Activated naive CD4-positive, alpha-beta T cell treated with anti-CD3 and anti-CD28 coated beads for 36 hours (primary cell): ENCODE data around the gene DECR2. TPM values are rescaled to one million over a fixed set of nuclear protein-coding genes. Genes with fewer than 3 reads are reported as not detected.

ENCODE experiments used
- CTCF ChIA-PET: fragments of 350-600 bp; sonication (Branson Sonifier 250); formaldehyde crosslinking; loops from one replicate; lab custom pipeline; 2021; ENCODE audit warnings: antibody characterized with exemption; lab: Charles Lee
- DNase-seq: peaks from one replicate; pipeline ENCODE4 v3.0.0-alpha.2; 2020
- H3K27ac Mint-ChIP-seq: one replicate; pipeline ENCODE4 v1.8.0; 2021; ENCODE audit warnings: mild to moderate bottlenecking, mixed read lengths
- H3K27me3 Mint-ChIP-seq: one replicate; pipeline ENCODE4 v1.8.0; 2021; ENCODE audit warnings: low read depth, mixed read lengths
- H3K36me3 Mint-ChIP-seq: one replicate; pipeline ENCODE4 v1.8.0; 2021; ENCODE audit warnings: low read depth, mixed read lengths
- H3K4me1 Mint-ChIP-seq: one replicate; pipeline ENCODE4 v1.8.0; 2021; ENCODE audit warnings: low read depth, mixed read lengths
- H3K4me3 Mint-ChIP-seq: one replicate; pipeline ENCODE4 v1.8.0; 2021; ENCODE audit warnings: mild to moderate bottlenecking, moderate library complexity, mixed read lengths
- H3K9me3 Mint-ChIP-seq: one replicate; pipeline ENCODE4 v1.8.0; 2021; ENCODE audit warnings: mixed read lengths
- intact Hi-C: fragments of 100-400 bp; cut with micrococcal nuclease; formaldehyde crosslinking; loops from one replicate; pipeline ENCODE4 v1.15.1; 2023
- total RNA-seq, 2 experiments: library from RNA; stranded (reverse); gene quantifications; one replicate each; pipeline ENCODE4 v1.2.3, GENCODE V29; 2021

Gene DECR2
- total RNA-seq, 2 experiments from 2014 or later: 8.9 to 9.6 TPM

DNA sequence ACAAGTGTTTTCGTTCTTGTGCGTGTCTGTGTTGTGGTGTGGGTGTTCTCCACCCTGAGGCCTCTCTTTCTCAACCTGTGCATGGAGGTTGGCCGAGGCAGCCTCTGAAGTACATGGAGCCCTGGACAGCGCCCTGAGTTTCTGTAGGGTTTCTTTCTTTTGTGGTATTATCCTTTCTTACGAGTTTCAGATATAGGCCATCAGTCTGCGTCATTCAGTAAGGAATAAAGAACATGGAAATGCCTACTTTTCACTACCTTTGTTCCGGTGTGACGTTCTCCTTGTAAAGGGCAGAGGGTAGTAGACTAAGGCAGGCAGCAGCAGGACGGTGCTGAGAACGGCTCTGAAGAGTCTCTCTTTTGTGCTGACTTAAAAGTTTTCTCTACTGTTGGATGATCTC lies 42.3 kb downstream of the DECR2 start:
- H3K36me3 Mint-ChIP-seq: no peaks in the 10 kb centered on the region
- H3K27ac Mint-ChIP-seq: no peak overlapping the region
- no peaks in the 10 kb centered on the region for H3K27me3 Mint-ChIP-seq
- H3K4me3 Mint-ChIP-seq: no peak overlapping the region
- intact Hi-C loops: no loop called here
- H3K4me1 Mint-ChIP-seq: no peaks in the 10 kb centered on the region
- no peaks in the 10 kb centered on the region for H3K9me3 Mint-ChIP-seq
- CTCF ChIA-PET: no interaction called here
- DNase-seq: no peak

GRCh38 chr16:445566-445965 lies 43.9 kb downstream of the DECR2 start:
- no peak overlapping the region for H3K27ac Mint-ChIP-seq
- no peaks in the 10 kb centered on the region for H3K36me3 Mint-ChIP-seq
- CTCF ChIA-PET: no interaction called here
- intact Hi-C loops: no loop called here
- H3K4me3 Mint-ChIP-seq: no peak overlapping the region
- no peaks in the 10 kb centered on the region for H3K27me3 Mint-ChIP-seq
- no peaks in the 10 kb centered on the region for H3K4me1 Mint-ChIP-seq
- no peak for DNase-seq
- no peaks in the 10 kb centered on the region for H3K9me3 Mint-ChIP-seq

- no peak overlapping the region for H3K4me3 Mint-ChIP-seq
- peaks cover 8% of the 10 kb centered on the region for H3K4me1 Mint-ChIP-seq
- intact Hi-C loops: no loop called here
- no peaks in the 10 kb centered on the region for H3K36me3 Mint-ChIP-seq
- no peak for DNase-seq
- H3K9me3 Mint-ChIP-seq: no peaks in the 10 kb centered on the region
- H3K27ac Mint-ChIP-seq: no peak overlapping the region
- CTCF ChIA-PET: no interaction called here
- no peaks in the 10 kb centered on the region for H3K27me3 Mint-ChIP-seq
Observed at GRCh38 chr16:450385-450784, 48.7 kb downstream of the DECR2 start.

GRCh38 chr16:450785-451512 lies 49.3 kb downstream of the DECR2 start:
- no peaks in the 10 kb centered on the region for H3K36me3 Mint-ChIP-seq
- H3K27me3 Mint-ChIP-seq: no peaks in the 10 kb centered on the region
- no peak for DNase-seq
- H3K9me3 Mint-ChIP-seq: no peaks in the 10 kb centered on the region
- H3K27ac Mint-ChIP-seq: no peak overlapping the region
- H3K4me1 Mint-ChIP-seq: peaks cover 8% of the 10 kb centered on the region
- H3K4me3 Mint-ChIP-seq: no peak overlapping the region
- CTCF ChIA-PET: no interaction called here
- intact Hi-C loops: no loop called here

GRCh38 chr16:454397-454940 lies 52.8 kb downstream of the DECR2 start:
- intact Hi-C loops: no loop called here
- CTCF ChIA-PET: no interaction called here
- Mint-ChIP-seq H3K27ac (no peak overlapping the region), H3K4me1 (peaks cover 8% of the 10 kb centered on the region), H3K4me3 (no peak overlapping the region), H3K36me3 (no peaks in the 10 kb centered on the region), H3K9me3 (no peaks in the 10 kb centered on the region), H3K27me3 (no peaks in the 10 kb centered on the region)
- DNase-seq: no peak

DNA sequence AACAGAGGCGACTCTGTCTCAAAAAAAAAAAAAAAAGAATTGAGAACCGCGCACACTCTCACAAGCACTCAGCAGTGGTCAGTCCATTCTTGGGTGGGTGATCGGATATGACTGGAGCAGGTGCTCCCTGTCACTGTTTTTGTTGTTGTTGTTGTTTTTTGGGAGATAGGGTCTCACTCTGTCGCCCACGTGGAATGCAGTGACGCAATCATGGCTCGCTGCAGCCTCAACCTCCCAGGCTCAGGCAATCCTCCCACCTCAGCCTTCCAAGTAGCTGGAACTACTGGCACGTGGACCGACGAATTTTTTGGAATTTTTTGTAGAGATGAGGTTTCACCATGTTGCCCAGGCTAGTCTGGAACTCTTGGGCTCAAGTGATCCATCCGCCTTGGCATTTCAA lies 53.8 kb downstream of the DECR2 start:
- no peaks in the 10 kb centered on the region for H3K27me3 Mint-ChIP-seq
- H3K4me1 Mint-ChIP-seq: peaks cover 8% of the 10 kb centered on the region
- no peak overlapping the region for H3K27ac Mint-ChIP-seq
- CTCF ChIA-PET: no interaction called here
- no peak for DNase-seq
- intact Hi-C loops: no loop called here
- H3K36me3 Mint-ChIP-seq: no peaks in the 10 kb centered on the region
- H3K9me3 Mint-ChIP-seq: no peaks in the 10 kb centered on the region
- no peak overlapping the region for H3K4me3 Mint-ChIP-seq

GRCh38 chr16:456891-457483 lies 55.3 kb downstream of the DECR2 start:
- Mint-ChIP-seq H3K36me3 (peaks cover 6% of the 10 kb centered on the region), H3K27ac (no peak overlapping the region), H3K4me3 (no peak overlapping the region), H3K27me3 (no peaks in the 10 kb centered on the region), H3K4me1 (peaks cover 8% of the 10 kb centered on the region), H3K9me3 (no peaks in the 10 kb centered on the region)
- CTCF ChIA-PET: no interaction called here
- DNase-seq: no peak
- intact Hi-C loops: no loop called here

GRCh38 chr16:457732-458400 lies 56.2 kb downstream of the DECR2 start:
- CTCF ChIA-PET: no interaction called here
- intact Hi-C loops: no loop called here
- peaks cover 8% of the 10 kb centered on the region for H3K4me1 Mint-ChIP-seq

DNA sequence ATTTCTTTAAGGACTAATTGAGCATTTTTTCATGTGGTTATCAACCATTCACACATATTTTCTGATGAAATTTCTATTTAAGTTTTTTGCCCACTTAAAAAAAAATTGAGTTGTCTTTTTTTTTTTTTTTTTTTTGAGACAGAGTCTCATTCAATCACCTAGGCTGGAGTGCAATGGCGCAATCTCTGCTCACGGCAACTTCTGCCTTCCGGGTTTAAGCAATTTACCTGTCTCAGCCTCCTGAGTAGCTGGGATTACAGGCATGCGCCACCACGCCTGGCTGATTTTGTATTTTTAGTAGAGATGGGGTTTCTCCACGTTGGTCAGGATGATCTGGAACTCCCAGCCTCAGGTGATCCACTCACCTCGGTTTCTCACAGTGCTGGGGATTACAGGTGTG lies 58.1 kb downstream of the DECR2 start:
- Mint-ChIP-seq H3K4me1 (no peaks in the 10 kb centered on the region), H3K9me3 (no peaks in the 10 kb centered on the region), H3K27me3 (no peaks in the 10 kb centered on the region), H3K36me3 (peaks cover 11% of the 10 kb centered on the region), H3K27ac (no peak overlapping the region), H3K4me3 (no peak overlapping the region)
- intact Hi-C loops: no loop called here
- no peak for DNase-seq
- CTCF ChIA-PET: no interaction called here

More at GRCh38 chr16:457732-458400, 56.2 kb downstream of the DECR2 start:
- Mint-ChIP-seq H3K27me3 (no peaks in the 10 kb centered on the region), H3K36me3 (peaks cover 8% of the 10 kb centered on the region), H3K9me3 (no peaks in the 10 kb centered on the region), H3K27ac (no peak overlapping the region), H3K4me3 (no peak overlapping the region)
- no peak for DNase-seq

GRCh38 chr16:460787-461186 lies 59.1 kb downstream of the DECR2 start:
- CTCF ChIA-PET: no interaction called here
- no peak overlapping the region for H3K27ac Mint-ChIP-seq
- H3K9me3 Mint-ChIP-seq: no peaks in the 10 kb centered on the region
- intact Hi-C loops: no loop called here
- H3K4me3 Mint-ChIP-seq: no peak overlapping the region
- DNase-seq: no peak
- H3K27me3 Mint-ChIP-seq: no peaks in the 10 kb centered on the region
- H3K36me3 Mint-ChIP-seq: peaks cover 11% of the 10 kb centered on the region
- no peaks in the 10 kb centered on the region for H3K4me1 Mint-ChIP-seq
